HG03378 (cell line): ENCODE data around the gene PRKD1.

Experiments used
- ATAC-seq: cut with Tn5 transposase; IDR thresholded peaks from one replicate; pipeline ENCODE4 v1.9.1; 2021; ENCODE audit warnings: mild to moderate bottlenecking, moderate library complexity; ENCODE audit not compliant: unreplicated experiment

The PRKD1 gene

GRCh38 chr14:29927376-29928116 lies at the start of gene PRKD1:
TSS of gene PRKD1 (minus strand) at chr14:29927847.
- ATAC-seq = peak; percentile 30

- no peak for ATAC-seq
These were observed 43.5 kb upstream of the PRKD1 start for GRCh38 chr14:29971101-29971500.

DNA sequence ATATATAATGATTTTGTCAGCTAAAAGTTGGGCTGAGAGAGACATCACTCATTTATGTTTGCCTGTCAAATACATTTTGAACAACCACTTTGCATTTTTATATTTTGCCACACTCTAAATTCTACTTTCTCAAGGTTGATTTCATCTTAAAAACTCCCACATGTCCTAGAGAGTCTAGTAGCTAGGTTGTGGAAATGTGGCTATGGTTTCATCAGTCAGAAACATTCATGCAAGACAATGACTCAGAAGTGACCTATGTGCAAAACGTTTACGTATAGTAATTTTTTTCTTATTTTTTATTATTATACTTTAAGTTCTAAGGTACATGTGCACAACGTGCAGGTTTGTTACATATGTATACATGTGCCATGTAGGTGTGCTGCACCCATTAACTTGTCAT lies 27.4 kb upstream of the PRKD1 start:
- ATAC-seq = no peak

DNA sequence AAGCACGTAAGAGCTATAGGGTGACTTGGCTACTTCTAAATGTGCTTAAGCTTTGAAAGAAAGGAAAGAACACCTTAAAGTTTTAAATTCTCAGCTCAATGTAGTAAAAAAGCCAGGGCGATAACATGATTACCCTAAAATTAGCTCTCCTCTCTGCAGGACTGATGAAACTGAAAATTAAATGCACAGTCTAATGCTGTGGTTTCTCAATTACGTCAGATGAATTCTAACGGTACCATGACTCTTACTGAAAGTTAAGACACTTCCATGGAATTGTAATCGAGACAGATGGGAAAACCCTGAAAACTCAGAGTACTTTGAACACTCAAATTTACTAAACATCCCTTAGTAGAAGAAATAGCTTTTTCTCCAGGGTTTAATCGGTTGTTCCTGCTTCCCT lies 25.9 kb upstream of the PRKD1 start:
- ATAC-seq = no peak

DNA sequence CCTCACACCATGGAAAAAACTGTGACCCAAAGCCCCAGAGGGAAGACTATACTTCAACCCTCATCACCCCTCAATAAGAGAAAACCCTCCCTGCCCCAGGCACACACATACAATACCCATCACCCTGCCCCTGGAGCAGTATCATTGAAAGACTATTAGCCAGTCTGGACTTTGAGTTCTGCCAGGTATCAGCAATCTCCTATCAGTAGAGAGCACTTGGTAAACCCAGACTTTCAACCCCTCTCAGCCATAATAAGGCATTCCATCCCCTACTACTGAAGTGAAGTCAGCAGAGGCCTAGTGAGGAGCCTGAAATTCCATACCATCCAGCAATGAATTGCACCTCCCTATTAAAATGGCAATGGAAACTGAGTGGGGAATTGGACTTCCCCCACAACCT lies 16.4 kb upstream of the PRKD1 start:
- no peak for ATAC-seq

GRCh38 chr14:29941401-29941800 lies 13.8 kb upstream of the PRKD1 start:
- ATAC-seq = no peak

GRCh38 chr14:29940482-29940881 lies 12.8 kb upstream of the PRKD1 start:
- ATAC-seq = no peak

- ATAC-seq = no peak
These were observed 9.5 kb upstream of the PRKD1 start for GRCh38 chr14:29937116-29937515.

DNA sequence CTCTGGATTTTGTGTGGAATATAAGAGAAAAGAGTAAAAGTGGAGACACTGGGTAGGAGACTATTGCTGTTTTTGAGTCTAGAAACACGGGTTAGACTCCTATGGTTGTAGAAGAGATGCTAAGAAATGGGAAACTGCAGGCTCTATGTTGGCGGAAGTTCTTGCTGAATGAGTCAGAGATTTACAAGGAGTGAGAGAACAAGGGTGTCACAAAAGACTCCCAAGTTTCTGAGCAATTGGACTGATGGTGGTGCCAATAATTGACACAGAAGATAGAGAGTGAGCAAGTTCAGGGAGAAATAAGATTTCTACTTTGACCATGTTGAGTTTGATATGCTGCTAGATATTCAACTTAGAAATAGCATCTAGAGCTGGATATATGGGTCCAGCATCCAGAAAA lies 2.6 kb upstream of the PRKD1 start:
- ATAC-seq = no peak

GRCh38 chr14:29928117-29928640 lies 532 bp upstream of the PRKD1 start:
- peak; percentile 18 for ATAC-seq

DNA sequence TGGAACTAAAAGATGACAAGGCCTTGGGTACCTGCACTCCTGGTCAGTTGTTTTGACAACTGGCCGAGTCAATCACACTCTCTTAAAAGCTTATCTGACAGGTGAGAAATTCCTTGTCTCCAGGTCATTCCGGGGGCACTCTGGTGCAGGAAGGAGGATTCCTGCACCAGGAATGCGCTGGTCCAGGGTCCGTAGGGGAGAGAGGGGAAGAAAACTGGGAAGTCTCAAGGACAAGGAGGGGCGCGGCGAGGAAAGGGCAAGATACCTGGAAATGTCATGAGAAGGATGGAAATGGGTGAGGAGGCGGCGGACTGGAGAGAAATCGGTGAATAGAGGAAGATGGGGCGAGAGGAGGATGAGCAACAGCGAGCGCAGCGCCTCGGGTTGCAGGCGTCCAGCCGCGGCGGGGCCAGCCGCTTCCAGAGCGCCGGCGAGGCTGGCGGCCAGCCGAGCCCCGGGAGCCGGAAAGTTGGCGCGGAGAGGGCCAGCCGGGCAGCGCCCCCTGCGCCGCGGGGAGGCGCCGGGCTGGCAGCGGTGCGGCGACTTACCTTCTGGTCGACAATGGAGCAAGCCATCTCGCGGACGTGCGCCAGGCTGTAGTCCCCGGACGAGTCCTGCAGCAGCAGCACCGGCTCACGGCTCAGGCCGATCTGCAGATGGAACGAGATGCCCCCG lies 809 bp downstream of the PRKD1 start:
- ATAC-seq = peak; percentile 59

DNA sequence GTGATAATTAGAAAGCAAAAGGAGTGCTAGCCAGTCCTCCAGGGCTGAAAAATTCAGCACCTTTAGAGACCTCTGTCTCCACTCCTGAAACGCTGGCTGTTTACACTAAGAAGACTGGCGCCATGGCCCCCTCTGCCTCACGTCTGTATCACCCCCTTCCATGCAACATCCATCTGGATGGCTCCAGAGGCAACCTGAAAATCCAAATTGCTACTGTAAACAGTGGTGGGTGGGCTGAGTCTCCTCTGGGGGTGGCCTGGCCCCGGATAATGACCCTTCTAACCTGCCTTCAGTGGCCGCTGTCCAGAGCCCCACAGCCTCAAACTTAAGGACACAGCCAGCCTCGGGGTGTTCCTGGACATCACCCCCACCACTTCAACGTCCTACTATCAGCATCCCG lies 1.4 kb downstream of the PRKD1 start:
- no peak for ATAC-seq

DNA sequence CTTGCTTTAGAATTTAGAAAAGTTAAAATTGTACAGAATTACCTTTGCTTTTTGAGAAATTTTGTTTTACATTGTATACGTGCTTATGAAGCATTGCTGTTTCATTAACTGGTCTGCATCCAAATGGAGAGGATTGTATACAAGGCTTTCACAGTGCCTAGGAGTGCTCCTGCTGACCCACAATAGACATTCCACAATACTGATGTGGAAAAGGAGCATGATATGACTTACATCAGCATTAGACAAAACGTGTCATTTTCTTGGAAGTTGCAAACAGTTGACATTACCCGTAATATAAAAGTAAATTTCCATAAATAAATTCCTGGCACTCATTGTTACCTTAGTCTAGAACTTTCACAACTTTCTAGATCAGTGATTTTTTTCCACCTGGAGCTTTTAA lies 1.9 kb downstream of the PRKD1 start:
- no peak for ATAC-seq

DNA sequence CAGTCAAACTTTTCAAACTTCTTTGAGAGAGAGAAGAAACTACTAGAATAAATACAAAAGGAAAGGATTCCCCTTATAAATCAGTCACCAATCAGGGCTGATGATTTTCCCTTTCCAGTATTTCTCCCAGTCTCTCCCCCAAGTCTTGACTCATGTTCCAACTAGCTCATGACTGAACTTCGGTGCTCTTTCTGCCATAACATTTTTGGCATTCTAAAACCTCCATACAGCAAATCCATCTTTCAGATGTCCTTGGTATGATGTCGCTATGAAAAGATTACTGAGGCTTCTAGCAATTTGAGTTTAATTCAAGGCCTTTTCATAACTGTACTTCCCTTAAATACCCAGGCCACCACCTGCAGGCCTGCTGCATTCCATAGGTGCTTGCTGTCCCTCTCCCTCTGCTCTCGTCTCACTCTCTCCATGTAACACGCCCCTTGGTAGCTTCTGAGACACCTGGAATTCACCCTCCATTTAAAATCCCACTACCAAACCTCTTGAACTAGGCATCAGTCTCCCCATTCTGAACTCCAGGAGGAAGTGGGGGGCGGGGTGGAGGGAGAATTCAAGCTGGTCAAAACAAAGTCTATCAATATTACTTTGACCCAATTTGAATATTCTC lies 2.4 kb downstream of the PRKD1 start:
- ATAC-seq = no peak

- ATAC-seq = no peak
These were observed 7.8 kb downstream of the PRKD1 start for GRCh38 chr14:29919845-29920244.

DNA sequence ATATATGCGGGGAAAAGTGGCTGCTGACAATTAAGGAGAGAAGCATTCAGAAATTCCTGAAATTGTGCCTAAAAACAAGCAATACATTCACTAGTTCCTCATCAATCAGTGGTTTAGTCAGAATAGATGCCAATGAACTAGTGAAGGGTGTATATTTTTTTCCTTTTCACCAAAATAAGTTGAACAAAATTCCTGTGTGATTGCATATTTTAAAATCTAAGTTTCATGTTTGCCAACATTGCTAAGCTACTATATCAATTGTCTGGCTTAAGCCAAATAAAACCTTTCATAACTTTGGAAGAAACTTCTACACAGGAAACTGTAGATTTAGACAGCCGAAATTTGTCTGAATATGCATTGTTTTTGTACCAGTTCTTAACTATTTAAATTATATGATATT lies 8.7 kb downstream of the PRKD1 start:
- ATAC-seq = no peak

DNA sequence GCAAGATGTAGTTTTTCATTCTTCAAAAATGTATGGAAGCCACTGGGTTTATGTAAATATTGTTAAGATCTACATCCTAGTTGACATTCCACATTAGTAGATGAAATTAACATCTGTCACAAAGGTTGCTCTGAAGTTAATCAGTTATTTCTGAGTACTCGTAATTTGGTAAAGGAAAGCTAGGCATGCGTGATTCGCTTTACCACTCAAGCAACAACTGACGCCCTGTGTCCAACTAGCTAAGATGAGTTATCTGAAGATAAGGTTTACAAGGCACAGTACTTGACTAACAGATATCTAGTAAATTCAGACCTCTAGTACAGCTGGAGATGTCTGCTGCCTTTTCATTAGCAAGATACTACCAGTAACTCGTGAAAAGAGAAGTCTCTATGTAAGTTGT lies 14.1 kb downstream of the PRKD1 start:
- no peak for ATAC-seq

GRCh38 chr14:29911810-29912209 lies 15.8 kb downstream of the PRKD1 start:
- ATAC-seq = no peak

DNA sequence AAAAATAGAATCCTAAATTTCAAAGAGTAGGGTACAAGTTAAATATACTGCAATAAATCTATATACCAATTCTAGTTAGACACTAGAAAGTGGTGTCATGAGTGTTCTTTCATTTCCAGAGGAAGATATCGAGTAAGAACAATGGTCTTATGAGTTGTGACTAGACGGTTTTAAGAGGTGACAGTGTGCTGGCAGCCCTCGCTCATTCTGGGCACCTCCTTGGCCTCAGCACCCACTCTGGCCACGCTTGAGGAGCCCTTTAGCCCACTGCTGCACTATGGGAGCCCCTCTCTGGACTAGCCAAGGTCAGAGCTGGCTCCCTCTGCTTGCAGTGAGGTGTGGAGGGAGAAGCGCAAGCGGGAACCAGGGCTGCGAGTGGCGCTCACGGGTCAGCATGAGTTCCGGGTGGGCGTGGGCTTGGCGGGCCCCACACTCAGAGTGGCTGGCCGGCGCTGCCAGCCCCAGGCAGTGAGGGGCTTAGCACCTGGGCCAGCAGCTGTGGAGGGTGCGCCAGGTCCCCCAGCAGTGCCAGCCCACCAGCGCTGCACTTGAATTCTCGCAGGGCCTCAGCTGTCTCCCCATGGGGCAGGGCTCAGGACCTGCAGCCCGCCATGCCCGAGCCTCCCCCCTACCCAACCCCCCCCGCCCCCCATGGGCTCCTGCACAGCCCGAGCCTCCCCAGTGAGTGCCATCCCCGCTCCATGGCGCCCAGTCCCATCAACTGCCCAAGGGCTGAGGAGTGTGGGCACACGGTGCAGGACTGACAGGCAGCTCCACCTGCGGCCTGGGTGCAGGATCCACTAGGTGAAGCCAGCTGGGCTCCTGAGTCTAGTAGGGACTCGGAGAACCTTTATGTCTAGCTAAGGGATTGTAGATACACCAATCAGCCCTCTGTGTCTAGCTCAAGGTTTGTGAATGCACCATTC lies 18.7 kb downstream of the PRKD1 start:
- no peak for ATAC-seq

- no peak for ATAC-seq
These were observed 21.3 kb downstream of the PRKD1 start for GRCh38 chr14:29906256-29906870.
